IMR-90 (cell line): ENCODE measurements around the gene NUP50.

Experiments used
- BHLHE40 ChIP-seq: fragments of 150-350 bp; IDR thresholded peaks from 2 replicates; pipeline ENCODE4 v1.6.1; 2016; ENCODE audit warnings: mild to moderate bottlenecking, low read depth, low read length
- MAFK ChIP-seq: IDR thresholded peaks from 2 replicates; pipeline ENCODE4 v1.6.1; 2012; ENCODE audit warnings: low read depth, low read length, improper control_type of control experiment
- POLR2A ChIP-seq: IDR thresholded peaks from 2 replicates; pipeline ENCODE4 v1.6.1; 2012; ENCODE audit warnings: mild to moderate bottlenecking, low read depth, low read length
- TF ChIP-seq, protein P1 (sequence below): fragments of 150-350 bp; IDR thresholded peaks from 2 replicates; pipeline ENCODE4 v1.6.1; 2017; ENCODE audit warnings: mild to moderate bottlenecking, antibody characterized with exemption, low read length, low read depth
- TF ChIP-seq, protein P2 (sequence below): conservative IDR thresholded peaks from 2 replicates; pipeline ENCODE4 v1.5.1; 2012; ENCODE audit warnings: mild to moderate bottlenecking, low read depth, low read length, improper control_type of control experiment

GRCh38 chr22:45200230-45200629 lies 36.5 kb downstream of the NUP50 start:
- TF ChIP-seq BHLHE40 (no peak), MAFK (no peak), POLR2A (no peak)
- TF ChIP-seq, protein P1, sequence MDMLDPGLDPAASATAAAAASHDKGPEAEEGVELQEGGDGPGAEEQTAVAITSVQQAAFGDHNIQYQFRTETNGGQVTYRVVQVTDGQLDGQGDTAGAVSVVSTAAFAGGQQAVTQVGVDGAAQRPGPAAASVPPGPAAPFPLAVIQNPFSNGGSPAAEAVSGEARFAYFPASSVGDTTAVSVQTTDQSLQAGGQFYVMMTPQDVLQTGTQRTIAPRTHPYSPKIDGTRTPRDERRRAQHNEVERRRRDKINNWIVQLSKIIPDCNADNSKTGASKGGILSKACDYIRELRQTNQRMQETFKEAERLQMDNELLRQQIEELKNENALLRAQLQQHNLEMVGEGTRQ: no peak
- TF ChIP-seq, protein P2, sequence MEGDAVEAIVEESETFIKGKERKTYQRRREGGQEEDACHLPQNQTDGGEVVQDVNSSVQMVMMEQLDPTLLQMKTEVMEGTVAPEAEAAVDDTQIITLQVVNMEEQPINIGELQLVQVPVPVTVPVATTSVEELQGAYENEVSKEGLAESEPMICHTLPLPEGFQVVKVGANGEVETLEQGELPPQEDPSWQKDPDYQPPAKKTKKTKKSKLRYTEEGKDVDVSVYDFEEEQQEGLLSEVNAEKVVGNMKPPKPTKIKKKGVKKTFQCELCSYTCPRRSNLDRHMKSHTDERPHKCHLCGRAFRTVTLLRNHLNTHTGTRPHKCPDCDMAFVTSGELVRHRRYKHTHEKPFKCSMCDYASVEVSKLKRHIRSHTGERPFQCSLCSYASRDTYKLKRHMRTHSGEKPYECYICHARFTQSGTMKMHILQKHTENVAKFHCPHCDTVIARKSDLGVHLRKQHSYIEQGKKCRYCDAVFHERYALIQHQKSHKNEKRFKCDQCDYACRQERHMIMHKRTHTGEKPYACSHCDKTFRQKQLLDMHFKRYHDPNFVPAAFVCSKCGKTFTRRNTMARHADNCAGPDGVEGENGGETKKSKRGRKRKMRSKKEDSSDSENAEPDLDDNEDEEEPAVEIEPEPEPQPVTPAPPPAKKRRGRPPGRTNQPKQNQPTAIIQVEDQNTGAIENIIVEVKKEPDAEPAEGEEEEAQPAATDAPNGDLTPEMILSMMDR: no peak
